Liver (tissue), 9 donors: ENCODE measurements around the gene RAB3IP. TPM values are rescaled to one million over a fixed set of nuclear protein-coding genes. Genes with fewer than 3 reads are reported as not detected.

Experiments used
- DNase-seq: peaks from one replicate; pipeline ENCODE4 v3.0.0-alpha.2; 2017; ENCODE audit warnings: low spot score
- H3K27ac ChIP-seq, 2 donors: one replicate each; pipeline ENCODE4 v1.7.0; 2013; ENCODE audit warnings: inconsistent platforms in 2 of 2, low read length in 2 of 2, control low read depth in 1 of 2, low read depth in 1 of 2, mild to moderate bottlenecking in 1 of 2
- H3K27me3 ChIP-seq, 4 donors: one replicate each; pipeline versions ENCODE4 v1.6.1 to v1.7.0; 2013; ENCODE audit warnings: low read length in 3 of 4, inconsistent platforms in 1 of 4, mild to moderate bottlenecking in 1 of 4, moderate library complexity in 1 of 4; ENCODE audit not compliant: control insufficient read depth in 4 of 4, insufficient read depth in 4 of 4
- H3K36me3 ChIP-seq, 4 donors: one replicate each; pipeline versions ENCODE4 v1.6.1 to v1.7.0; 2013; ENCODE audit warnings: low read length in 3 of 4, mild to moderate bottlenecking in 3 of 4, low read depth in 1 of 4, moderate library complexity in 1 of 4; ENCODE audit not compliant: control insufficient read depth in 4 of 4, insufficient read depth in 3 of 4
- H3K4me1 ChIP-seq, 4 donors: one replicate each; pipeline versions ENCODE4 v1.6.1 to v1.7.0; 2013; ENCODE audit warnings: low read length in 3 of 4, mild to moderate bottlenecking in 3 of 4, moderate library complexity in 1 of 4; ENCODE audit not compliant: control insufficient read depth in 4 of 4, insufficient read depth in 4 of 4
- H3K4me3 ChIP-seq, 3 donors: one replicate each; pipeline versions ENCODE4 v1.6.1 to v1.7.0; 2013; ENCODE audit warnings: low read length in 3 of 3, control low read depth in 1 of 3, low read depth in 1 of 3, mild to moderate bottlenecking in 1 of 3
- H3K9ac ChIP-seq, 2 donors: one replicate each; pipeline ENCODE4 v1.7.0; 2013; ENCODE audit warnings: low read length in 2 of 2, mild to moderate bottlenecking in 2 of 2, moderate library complexity in 2 of 2, control low read depth in 1 of 2, low read depth in 1 of 2
- H3K9me3 ChIP-seq, 4 donors: one replicate each; pipeline versions ENCODE4 v1.6.1 to v1.7.0; 2013; ENCODE audit warnings: low read length in 3 of 4; ENCODE audit not compliant: control insufficient read depth in 4 of 4
- EGR1 ChIP-seq, 2 donors: IDR thresholded peaks; 2 replicates each; pipeline ENCODE4 v1.6.1; 2016 to 2018; ENCODE audit warnings: antibody characterized with exemption in 2 of 2, low read depth in 2 of 2
- FOXA1 ChIP-seq: IDR thresholded peaks from 2 replicates; pipeline ENCODE4 v1.6.1; 2016; ENCODE audit warnings: antibody characterized with exemption
- FOXA2 ChIP-seq: IDR thresholded peaks from 2 replicates; pipeline ENCODE4 v1.6.1; 2016; ENCODE audit warnings: antibody characterized with exemption
- GABPA ChIP-seq, 2 donors: IDR thresholded peaks in 1 of 2; conservative IDR thresholded peaks in 1 of 2; 2 replicates each; pipeline ENCODE4 v1.6.1; 2016; ENCODE audit warnings: antibody characterized with exemption in 2 of 2, mild to moderate bottlenecking in 1 of 2, moderate library complexity in 1 of 2
- HNF4A ChIP-seq, 2 donors: conservative IDR thresholded peaks; 2 replicates each; pipeline ENCODE4 v1.6.1; 2016; ENCODE audit warnings: antibody characterized with exemption in 2 of 2, mild to moderate bottlenecking in 2 of 2
- HNF4G ChIP-seq: IDR thresholded peaks from 2 replicates; pipeline ENCODE4 v1.6.1; 2016; ENCODE audit warnings: antibody characterized with exemption
- JUND ChIP-seq, 2 donors: IDR thresholded peaks; 2 replicates each; pipeline ENCODE4 v1.6.1; 2016; ENCODE audit warnings: antibody characterized with exemption in 2 of 2
- NR2F2 ChIP-seq: IDR thresholded peaks from 2 replicates; pipeline ENCODE4 v1.6.1; 2016; ENCODE audit warnings: antibody characterized with exemption
- RAD21 ChIP-seq, 2 donors: IDR thresholded peaks; 2 replicates each; pipeline ENCODE4 v1.6.1; 2016; ENCODE audit warnings: antibody characterized with exemption in 2 of 2, mild to moderate bottlenecking in 2 of 2
- RXRA ChIP-seq, 2 donors: IDR thresholded peaks; 2 replicates each; pipeline ENCODE4 v1.6.1; 2017 to 2018; ENCODE audit warnings: antibody characterized with exemption in 2 of 2, mild to moderate bottlenecking in 1 of 2
- SP1 ChIP-seq: IDR thresholded peaks from 2 replicates; pipeline ENCODE4 v1.6.1; 2018; ENCODE audit warnings: antibody characterized with exemption, mild to moderate bottlenecking
- TAF1 ChIP-seq: conservative IDR thresholded peaks from 2 replicates; pipeline ENCODE4 v1.6.1; 2016; ENCODE audit warnings: antibody characterized with exemption, mild to moderate bottlenecking
- YY1 ChIP-seq: IDR thresholded peaks from 2 replicates; pipeline ENCODE4 v1.6.1; 2016; ENCODE audit warnings: antibody characterized with exemption, mild to moderate bottlenecking
- WGBS: extraction: QIAGEN DNeasy Blood & Tissue Kit; methylation state at CpG from one replicate; pipeline ENCODE4 v1.1.7; 2013; 5-methylcytosine and 5-hydroxymethylcytosine counted together
- polyA plus RNA-seq, 2 donors: library from polyadenylated mRNA; stranded (reverse) in 1 of 2; unstranded in 1 of 2; fragments of 200-250 nt in 1 of 2; fragments of >200 nt in 1 of 2; fragmentation: Nextera tagmentation in 1 of 2; extraction: Ambion mirVana in 1 of 2; gene quantifications; one replicate each; pipeline versions ENCODE4 v1.2.1 to v1.2.3, GENCODE V29; 2013 to 2015
- total RNA-seq, 2 donors: library from RNA; depleted of rRNA; stranded (reverse); fragments of >200 nt; gene quantifications; one replicate each; pipeline ENCODE4 v1.2.3, GENCODE V29; 2014
- TF ChIP-seq, protein P1 (sequence below): IDR thresholded peaks from 2 replicates; pipeline ENCODE4 v1.6.1; 2016; ENCODE audit warnings: antibody characterized with exemption, mild to moderate bottlenecking
- TF ChIP-seq, protein P2 (sequence below): IDR thresholded peaks from 2 replicates; pipeline ENCODE4 v1.6.1; 2016; ENCODE audit warnings: antibody characterized with exemption
- TF ChIP-seq, protein P3 (sequence below): IDR thresholded peaks from 2 replicates; pipeline ENCODE4 v1.6.1; 2016; ENCODE audit warnings: antibody characterized with exemption
- TF ChIP-seq, protein P4 (sequence below): IDR thresholded peaks from 2 replicates; pipeline ENCODE4 v1.6.1; 2016; ENCODE audit warnings: antibody characterized with exemption
- TF ChIP-seq, protein P5 (sequence below): fragments of 150-350 bp; IDR thresholded peaks from 2 replicates; pipeline ENCODE4 v1.5.1; 2017; ENCODE audit warnings: improper control_type of control experiment, low read depth, low read length; ENCODE audit not compliant: missing input control
- donor health status: healthy.
- donor health status: healthy.
- donor health status: healthy.
- donor health status: healthy.
- donor health status: healthy.

The RAB3IP gene
- total and polyA plus RNA-seq, 4 donors, result 5.7 to 35.3 (median 14.3) TPM

DNA sequence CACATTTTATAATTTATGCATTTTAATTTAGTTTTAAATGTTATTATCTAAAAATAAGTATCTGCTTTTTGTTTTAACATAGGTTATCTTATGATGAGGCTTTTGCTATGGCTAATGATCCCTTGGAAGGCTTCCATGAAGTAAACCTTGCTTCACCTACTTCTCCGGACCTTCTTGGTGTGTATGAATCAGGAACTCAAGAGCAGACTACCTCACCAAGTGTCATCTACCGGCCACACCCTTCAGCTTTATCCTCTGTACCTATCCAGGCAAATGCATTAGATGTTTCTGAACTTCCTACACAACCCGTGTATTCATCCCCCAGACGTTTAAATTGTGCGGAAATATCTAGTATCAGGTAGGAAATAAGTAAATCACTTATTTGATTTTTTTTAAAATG is 16.6 kb downstream of the RAB3IP start:
- H3K27me3 ChIP-seq, result no peaks in the 10 kb centered on the region
- no peaks in the 10 kb centered on the region for H3K4me1 ChIP-seq
- H3K9me3 ChIP-seq, result no peaks in the 10 kb centered on the region
- DNase-seq, result no peak
- no peak overlapping the region for H3K9ac ChIP-seq
- H3K4me3 ChIP-seq, result no peak overlapping the region
- H3K36me3 ChIP-seq, result peaks cover 1 to 20% (median 7%) of the 10 kb centered on the region in 4 donors
- 97% methylated on average over 5 of the region's 5 CpGs for WGBS
- TF ChIP-seq FOXA2, result no peak
- TF ChIP-seq, protein P1, sequence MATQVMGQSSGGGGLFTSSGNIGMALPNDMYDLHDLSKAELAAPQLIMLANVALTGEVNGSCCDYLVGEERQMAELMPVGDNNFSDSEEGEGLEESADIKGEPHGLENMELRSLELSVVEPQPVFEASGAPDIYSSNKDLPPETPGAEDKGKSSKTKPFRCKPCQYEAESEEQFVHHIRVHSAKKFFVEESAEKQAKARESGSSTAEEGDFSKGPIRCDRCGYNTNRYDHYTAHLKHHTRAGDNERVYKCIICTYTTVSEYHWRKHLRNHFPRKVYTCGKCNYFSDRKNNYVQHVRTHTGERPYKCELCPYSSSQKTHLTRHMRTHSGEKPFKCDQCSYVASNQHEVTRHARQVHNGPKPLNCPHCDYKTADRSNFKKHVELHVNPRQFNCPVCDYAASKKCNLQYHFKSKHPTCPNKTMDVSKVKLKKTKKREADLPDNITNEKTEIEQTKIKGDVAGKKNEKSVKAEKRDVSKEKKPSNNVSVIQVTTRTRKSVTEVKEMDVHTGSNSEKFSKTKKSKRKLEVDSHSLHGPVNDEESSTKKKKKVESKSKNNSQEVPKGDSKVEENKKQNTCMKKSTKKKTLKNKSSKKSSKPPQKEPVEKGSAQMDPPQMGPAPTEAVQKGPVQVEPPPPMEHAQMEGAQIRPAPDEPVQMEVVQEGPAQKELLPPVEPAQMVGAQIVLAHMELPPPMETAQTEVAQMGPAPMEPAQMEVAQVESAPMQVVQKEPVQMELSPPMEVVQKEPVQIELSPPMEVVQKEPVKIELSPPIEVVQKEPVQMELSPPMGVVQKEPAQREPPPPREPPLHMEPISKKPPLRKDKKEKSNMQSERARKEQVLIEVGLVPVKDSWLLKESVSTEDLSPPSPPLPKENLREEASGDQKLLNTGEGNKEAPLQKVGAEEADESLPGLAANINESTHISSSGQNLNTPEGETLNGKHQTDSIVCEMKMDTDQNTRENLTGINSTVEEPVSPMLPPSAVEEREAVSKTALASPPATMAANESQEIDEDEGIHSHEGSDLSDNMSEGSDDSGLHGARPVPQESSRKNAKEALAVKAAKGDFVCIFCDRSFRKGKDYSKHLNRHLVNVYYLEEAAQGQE, result no peak
- TF ChIP-seq, protein P2, sequence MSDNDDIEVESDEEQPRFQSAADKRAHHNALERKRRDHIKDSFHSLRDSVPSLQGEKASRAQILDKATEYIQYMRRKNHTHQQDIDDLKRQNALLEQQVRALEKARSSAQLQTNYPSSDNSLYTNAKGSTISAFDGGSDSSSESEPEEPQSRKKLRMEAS, result no peak
- TF ChIP-seq, protein P3, sequence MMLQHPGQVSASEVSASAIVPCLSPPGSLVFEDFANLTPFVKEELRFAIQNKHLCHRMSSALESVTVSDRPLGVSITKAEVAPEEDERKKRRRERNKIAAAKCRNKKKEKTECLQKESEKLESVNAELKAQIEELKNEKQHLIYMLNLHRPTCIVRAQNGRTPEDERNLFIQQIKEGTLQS, result no peak
- TF ChIP-seq HNF4G, result no peak
- no peak for TF ChIP-seq GABPA (IDR thresholded peaks at IDR 0.05 in 1 of 2, conservative IDR thresholded peaks at IDR 0.05 in 1 of 2)
- TF ChIP-seq YY1, result no peak
- TF ChIP-seq, protein P4, sequence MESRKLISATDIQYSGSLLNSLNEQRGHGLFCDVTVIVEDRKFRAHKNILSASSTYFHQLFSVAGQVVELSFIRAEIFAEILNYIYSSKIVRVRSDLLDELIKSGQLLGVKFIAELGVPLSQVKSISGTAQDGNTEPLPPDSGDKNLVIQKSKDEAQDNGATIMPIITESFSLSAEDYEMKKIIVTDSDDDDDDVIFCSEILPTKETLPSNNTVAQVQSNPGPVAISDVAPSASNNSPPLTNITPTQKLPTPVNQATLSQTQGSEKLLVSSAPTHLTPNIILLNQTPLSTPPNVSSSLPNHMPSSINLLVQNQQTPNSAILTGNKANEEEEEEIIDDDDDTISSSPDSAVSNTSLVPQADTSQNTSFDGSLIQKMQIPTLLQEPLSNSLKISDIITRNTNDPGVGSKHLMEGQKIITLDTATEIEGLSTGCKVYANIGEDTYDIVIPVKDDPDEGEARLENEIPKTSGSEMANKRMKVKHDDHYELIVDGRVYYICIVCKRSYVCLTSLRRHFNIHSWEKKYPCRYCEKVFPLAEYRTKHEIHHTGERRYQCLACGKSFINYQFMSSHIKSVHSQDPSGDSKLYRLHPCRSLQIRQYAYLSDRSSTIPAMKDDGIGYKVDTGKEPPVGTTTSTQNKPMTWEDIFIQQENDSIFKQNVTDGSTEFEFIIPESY, result no peak
- no peak for TF ChIP-seq FOXA1
- TF ChIP-seq, protein P5, sequence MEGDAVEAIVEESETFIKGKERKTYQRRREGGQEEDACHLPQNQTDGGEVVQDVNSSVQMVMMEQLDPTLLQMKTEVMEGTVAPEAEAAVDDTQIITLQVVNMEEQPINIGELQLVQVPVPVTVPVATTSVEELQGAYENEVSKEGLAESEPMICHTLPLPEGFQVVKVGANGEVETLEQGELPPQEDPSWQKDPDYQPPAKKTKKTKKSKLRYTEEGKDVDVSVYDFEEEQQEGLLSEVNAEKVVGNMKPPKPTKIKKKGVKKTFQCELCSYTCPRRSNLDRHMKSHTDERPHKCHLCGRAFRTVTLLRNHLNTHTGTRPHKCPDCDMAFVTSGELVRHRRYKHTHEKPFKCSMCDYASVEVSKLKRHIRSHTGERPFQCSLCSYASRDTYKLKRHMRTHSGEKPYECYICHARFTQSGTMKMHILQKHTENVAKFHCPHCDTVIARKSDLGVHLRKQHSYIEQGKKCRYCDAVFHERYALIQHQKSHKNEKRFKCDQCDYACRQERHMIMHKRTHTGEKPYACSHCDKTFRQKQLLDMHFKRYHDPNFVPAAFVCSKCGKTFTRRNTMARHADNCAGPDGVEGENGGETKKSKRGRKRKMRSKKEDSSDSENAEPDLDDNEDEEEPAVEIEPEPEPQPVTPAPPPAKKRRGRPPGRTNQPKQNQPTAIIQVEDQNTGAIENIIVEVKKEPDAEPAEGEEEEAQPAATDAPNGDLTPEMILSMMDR, result no peak
- no peak for TF ChIP-seq NR2F2
- no peak for TF ChIP-seq SP1
- TF ChIP-seq HNF4A (conservative IDR thresholded peaks at IDR 0.05), result no peak
- no peak for TF ChIP-seq RAD21 (IDR thresholded peaks at IDR 0.05)
- TF ChIP-seq TAF1, result no peak
- TF ChIP-seq JUND (IDR thresholded peaks at IDR 0.05), result no peak
- no peak for TF ChIP-seq EGR1 (IDR thresholded peaks at IDR 0.05; ENCODE audit: low read depth in 2 of 2)
- TF ChIP-seq RXRA (IDR thresholded peaks at IDR 0.05), result no peak
- H3K27ac ChIP-seq, result no peak overlapping the region
